Measurements from ENCODE around the gene RRAD.

Gene RRAD

GRCh38 chr16:66954097-66954659, 28.8 kb upstream of the RRAD start:
- Histone ChIP-seq H3K27ac (ENCODE audit: low read length) (no peak overlapping the region), H3K4me3 (ENCODE audit: low read depth in 1 of 2, low read length in 2 of 2) (no peak overlapping the region), H3K4me2 (ENCODE audit: insufficient read depth, low read length) (no peak overlapping the region), H3K9ac (ENCODE audit: low read depth, low read length) (no peak overlapping the region), H3K79me2 (ENCODE audit: insufficient read depth, low read length) (no peaks in the 10 kb centered on the region), H2AFZ (ENCODE audit: low read depth, low read length) (no peak overlapping the region; the same call in 1 of the 2 replicates), H3K4me1 (ENCODE audit: insufficient read depth, low read length) (no peaks in the 10 kb centered on the region), H3K9me3 (ENCODE audit: insufficient read depth, low read length, severe bottlenecking) (no peaks in the 10 kb centered on the region), H4K20me1 (ENCODE audit: insufficient read depth, low read length) (no peaks in the 10 kb centered on the region), H3K27me3 (ENCODE audit: insufficient read depth, low read length, poor library complexity) (peaks cover 4% of the 10 kb centered on the region), H3K36me3 (ENCODE audit: insufficient read depth, low read length) (no peaks in the 10 kb centered on the region)
- TF ChIP-seq EZH2 (IDR thresholded peaks at IDR 0.05; ENCODE audit: borderline replicate concordance, low read depth, low read length, severe bottlenecking) (no peak), CTCF (IDR thresholded peaks at IDR 0.05; ENCODE audit: borderline replicate concordance, extremely low read depth, low read length, poor library complexity, severe bottlenecking) (peak; percentile 95)
- DNase-seq (peak; percentile 83), ATAC-seq (ENCODE audit: insufficient read depth, low read depth) (peak; percentile 97)

GRCh38 chr16:66953462-66954096, 28.2 kb upstream of the RRAD start:
- H3K4me3 ChIP-seq (ENCODE audit: low read depth in 1 of 2, low read length in 2 of 2): no peak overlapping the region
- H4K20me1 ChIP-seq (ENCODE audit: insufficient read depth, low read length): no peaks in the 10 kb centered on the region
- no peaks in the 10 kb centered on the region for H3K9me3 ChIP-seq (ENCODE audit: insufficient read depth, low read length, severe bottlenecking)
- H3K36me3 ChIP-seq (ENCODE audit: insufficient read depth, low read length): no peaks in the 10 kb centered on the region
- no peaks in the 10 kb centered on the region for H3K79me2 ChIP-seq (ENCODE audit: insufficient read depth, low read length)
- no peak overlapping the region for H3K27ac ChIP-seq (ENCODE audit: low read length)
- H2AFZ ChIP-seq (ENCODE audit: low read depth, low read length): no peak overlapping the region; the same call in 1 of the 2 replicates
- no peak for DNase-seq
- H3K27me3 ChIP-seq (ENCODE audit: insufficient read depth, low read length, poor library complexity): peaks cover 5% of the 10 kb centered on the region
- no peak overlapping the region for H3K4me2 ChIP-seq (ENCODE audit: insufficient read depth, low read length)
- H3K9ac ChIP-seq (ENCODE audit: low read depth, low read length): no peak overlapping the region
- TF ChIP-seq EZH2 (IDR thresholded peaks at IDR 0.05; ENCODE audit: borderline replicate concordance, low read depth, low read length, severe bottlenecking) (no peak), CTCF (IDR thresholded peaks at IDR 0.05; ENCODE audit: borderline replicate concordance, extremely low read depth, low read length, poor library complexity, severe bottlenecking) (no peak)
- ATAC-seq (ENCODE audit: insufficient read depth, low read depth): no peak
- H3K4me1 ChIP-seq (ENCODE audit: insufficient read depth, low read length): no peaks in the 10 kb centered on the region

GRCh38 chr16:66952430-66953110, 27.2 kb upstream of the RRAD start:
- DNase-seq: no peak
- Histone ChIP-seq H2AFZ (ENCODE audit: low read depth, low read length) (no peak overlapping the region), H3K27me3 (ENCODE audit: insufficient read depth, low read length, poor library complexity) (peaks cover 13% of the 10 kb centered on the region), H3K27ac (ENCODE audit: low read length) (no peak overlapping the region), H3K36me3 (ENCODE audit: insufficient read depth, low read length) (no peaks in the 10 kb centered on the region), H3K4me2 (ENCODE audit: insufficient read depth, low read length) (no peak overlapping the region), H4K20me1 (ENCODE audit: insufficient read depth, low read length) (no peaks in the 10 kb centered on the region), H3K4me3 (ENCODE audit: low read depth in 1 of 2, low read length in 2 of 2) (no peak overlapping the region), H3K79me2 (ENCODE audit: insufficient read depth, low read length) (no peaks in the 10 kb centered on the region), H3K9me3 (ENCODE audit: insufficient read depth, low read length, severe bottlenecking) (no peaks in the 10 kb centered on the region), H3K4me1 (ENCODE audit: insufficient read depth, low read length) (peaks cover 10% of the 10 kb centered on the region), H3K9ac (ENCODE audit: low read depth, low read length) (no peak overlapping the region)
- no peak for ATAC-seq (ENCODE audit: insufficient read depth, low read depth)
- TF ChIP-seq EZH2 (IDR thresholded peaks at IDR 0.05; ENCODE audit: borderline replicate concordance, low read depth, low read length, severe bottlenecking) (no peak), CTCF (IDR thresholded peaks at IDR 0.05; ENCODE audit: borderline replicate concordance, extremely low read depth, low read length, poor library complexity, severe bottlenecking) (no peak)
